Stimulated activated naive CD8-positive, alpha-beta T cell treated with anti-CD3 and anti-CD28 coated beads, Interleukin-15, amount 100 ng/mL, for 72 hours (primary cell): ENCODE results near the gene PRKN.
"Not testable (repeated sequence)": the region's sequence is repeated elsewhere in the genome, so short reads cannot be mapped to it uniquely, and the experiment has no call there.

Source experiments
- ATAC-seq: fragments of 150-1000 bp; cut with Tn5 transposase; 2 replicates; pipeline ENCODE4 v1.10.0; 2021; ENCODE audit warnings: mild to moderate bottlenecking, moderate library complexity
- DNase-seq, 2 donors: peaks; one replicate each; pipeline ENCODE4 v3.0.0; 2021 to 2022
- H3K27ac Mint-ChIP-seq, 2 donors: one replicate each; pipeline ENCODE4 v1.8.0; 2022; ENCODE audit warnings: mild to moderate bottlenecking in 2 of 2, mixed read lengths in 2 of 2, moderate library complexity in 2 of 2
- H3K27me3 Mint-ChIP-seq: one replicate; pipeline ENCODE4 v1.8.0; 2022; ENCODE audit warnings: mixed read lengths
- H3K4me1 Mint-ChIP-seq: one replicate; pipeline ENCODE4 v1.8.0; 2022; ENCODE audit warnings: mild to moderate bottlenecking, mixed read lengths
- H3K4me3 Mint-ChIP-seq, 2 donors: one replicate each; pipeline ENCODE4 v1.8.0; 2022; ENCODE audit warnings: mild to moderate bottlenecking in 2 of 2, mixed read lengths in 2 of 2, moderate library complexity in 1 of 2
- H3K9me3 Mint-ChIP-seq, 2 donors: one replicate each; pipeline ENCODE4 v1.8.0; 2022; ENCODE audit warnings: mixed read lengths in 2 of 2

PRKN gene

DNA sequence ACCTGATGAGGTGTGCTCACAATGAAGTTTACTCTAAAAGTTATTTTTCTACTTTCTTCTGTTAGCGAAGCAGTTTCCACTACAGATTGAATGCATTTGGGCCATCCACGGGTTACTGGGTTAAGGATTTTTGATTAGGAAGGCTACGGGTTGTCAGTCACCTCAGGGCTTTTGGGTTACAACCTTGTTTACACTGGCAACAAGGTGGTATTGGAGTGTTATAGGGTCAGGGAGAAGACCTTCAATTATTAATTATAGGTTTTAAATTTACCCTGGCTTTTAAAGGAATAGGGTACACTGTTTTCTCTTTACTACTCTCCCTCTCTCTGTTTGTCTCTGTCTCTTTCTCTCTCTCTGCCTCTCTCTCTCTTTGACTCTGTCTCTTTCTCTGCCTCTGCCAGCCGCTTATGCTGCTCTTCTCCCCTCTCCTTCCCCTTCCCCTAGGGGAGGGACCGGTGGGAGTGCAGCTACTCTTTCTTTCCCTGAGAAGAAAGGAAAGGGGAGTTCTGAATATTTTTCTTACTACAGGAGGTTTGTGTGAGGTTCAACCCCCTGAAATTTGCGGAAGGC is 1413.5 kb downstream of the PRKN start:
- no peak for ATAC-seq
- peaks cover 6 to 15% of the 10 kb centered on the region in 2 donors for H3K9me3 Mint-ChIP-seq

GRCh38 chr6:161313475-161313874 is 1414.1 kb downstream of the PRKN start:
- peaks cover 6 to 15% of the 10 kb centered on the region in 2 donors for H3K9me3 Mint-ChIP-seq
- H3K27me3 Mint-ChIP-seq, H3K4me3 Mint-ChIP-seq, ATAC-seq, H3K4me1 Mint-ChIP-seq, DNase-seq, H3K27ac Mint-ChIP-seq: not testable (repeated sequence)

More for the DNA sequence above, 1413.5 kb downstream of the PRKN start:
- no peak for DNase-seq
- Mint-ChIP-seq H3K4me3 (no peak overlapping the region), H3K27me3 (peaks cover 11% of the 10 kb centered on the region), H3K4me1 (no peaks in the 10 kb centered on the region), H3K27ac (peak overlapping the region in 1 of 2 donors; percentile 64)

GRCh38 chr6:161309774-161310173 is 1417.8 kb downstream of the PRKN start:
- H3K4me1 Mint-ChIP-seq, H3K9me3 Mint-ChIP-seq, H3K27me3 Mint-ChIP-seq, ATAC-seq, H3K4me3 Mint-ChIP-seq, DNase-seq, H3K27ac Mint-ChIP-seq: not testable (repeated sequence)

- Mint-ChIP-seq H3K9me3 (no peaks in the 10 kb centered on the region), H3K4me3 (no peak overlapping the region), H3K4me1 (no peaks in the 10 kb centered on the region), H3K27me3 (peaks cover 9% of the 10 kb centered on the region), H3K27ac (no peak overlapping the region)
- DNase-seq, result no peak
- no peak for ATAC-seq
Observed at GRCh38 chr6:161308075-161308655, 1419.4 kb downstream of the PRKN start.

- Mint-ChIP-seq H3K4me3 (no peak overlapping the region), H3K27ac (peak overlapping the region in 1 of 2 donors; percentile 18), H3K4me1 (no peaks in the 10 kb centered on the region), H3K9me3 (no peaks in the 10 kb centered on the region), H3K27me3 (peaks cover 9% of the 10 kb centered on the region)
- ATAC-seq, result no peak
- DNase-seq, result no peak
Observed at GRCh38 chr6:161305860-161306259, 1421.7 kb downstream of the PRKN start.

DNA sequence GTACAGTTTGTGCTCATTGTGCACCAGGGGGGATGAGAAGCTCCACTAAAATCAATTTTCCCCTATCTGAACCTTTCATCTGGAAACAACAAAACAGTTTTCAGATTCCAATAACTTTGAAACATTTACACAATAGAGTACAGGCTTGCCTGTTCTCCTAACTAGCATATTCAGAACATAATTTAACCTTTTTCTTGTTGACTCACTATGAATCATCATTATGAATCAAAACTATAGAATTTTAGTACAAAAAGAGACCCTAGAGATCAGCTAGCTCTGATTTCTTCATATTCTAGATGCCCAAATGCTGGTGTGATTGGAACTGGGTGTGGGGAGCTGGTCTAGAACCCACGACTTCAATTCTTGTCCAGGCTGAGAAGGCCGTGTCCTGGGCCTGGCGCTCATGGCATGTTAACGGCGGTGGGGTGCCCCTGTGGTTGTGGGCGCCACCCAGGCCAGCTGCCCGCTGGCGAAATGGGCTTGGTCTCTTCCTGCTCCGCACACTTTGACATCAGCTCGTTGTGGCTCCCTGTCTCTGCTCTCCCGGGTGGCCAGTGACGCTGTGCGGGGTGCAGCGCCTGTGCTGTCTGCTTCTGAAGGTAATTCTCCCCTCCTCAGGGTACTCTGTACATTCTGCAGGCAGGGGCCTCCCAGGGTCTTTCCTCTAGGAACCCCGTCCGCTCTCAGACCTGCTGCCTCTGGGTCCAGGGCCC is 1423.8 kb downstream of the PRKN start:
- ATAC-seq, result peak; percentile 12
- Mint-ChIP-seq H3K9me3 (no peaks in the 10 kb centered on the region), H3K4me1 (no peaks in the 10 kb centered on the region), H3K27me3 (peaks cover 9% of the 10 kb centered on the region), H3K4me3 (no peak overlapping the region), H3K27ac (peak overlapping the region in 1 of 2 donors; percentile 79)
- no peak for DNase-seq

GRCh38 chr6:161302949-161303348 is 1424.6 kb downstream of the PRKN start:
- H3K4me3 Mint-ChIP-seq, result no peak overlapping the region
- ATAC-seq, result no peak
- no peak for DNase-seq
- no peaks in the 10 kb centered on the region for H3K9me3 Mint-ChIP-seq
- peaks cover 9% of the 10 kb centered on the region for H3K27me3 Mint-ChIP-seq
- H3K27ac Mint-ChIP-seq, result no peak overlapping the region
- H3K4me1 Mint-ChIP-seq, result no peaks in the 10 kb centered on the region

GRCh38 chr6:161301338-161301737 is 1426.2 kb downstream of the PRKN start:
- H3K4me1 Mint-ChIP-seq, result no peaks in the 10 kb centered on the region
- no peak for DNase-seq

DNA sequence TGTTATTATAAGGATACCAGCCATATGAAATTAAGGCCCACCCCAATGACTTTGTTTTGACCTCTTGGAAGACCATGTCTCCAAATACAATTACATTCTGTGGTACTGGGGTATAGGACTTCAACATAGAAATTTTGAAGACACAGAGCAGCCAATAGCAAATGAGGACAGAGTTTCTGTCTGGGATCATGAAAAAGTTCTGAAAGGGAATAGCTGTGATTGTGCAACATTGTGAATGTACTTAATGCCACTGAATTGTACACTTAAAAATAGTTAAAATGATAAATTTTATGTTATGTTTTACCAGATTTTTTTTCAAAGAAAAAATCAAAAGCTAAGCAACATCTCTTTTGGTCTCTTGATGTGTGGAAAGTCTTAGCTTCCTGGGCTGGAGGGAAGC is 1426.7 kb downstream of the PRKN start:
- no peak overlapping the region for H3K27ac Mint-ChIP-seq
- DNase-seq (no peak), ATAC-seq (no peak)
- peaks cover 9% of the 10 kb centered on the region for H3K27me3 Mint-ChIP-seq
- H3K4me3 Mint-ChIP-seq, result no peak overlapping the region
- H3K9me3 Mint-ChIP-seq, result no peaks in the 10 kb centered on the region
- no peaks in the 10 kb centered on the region for H3K4me1 Mint-ChIP-seq

More at GRCh38 chr6:161301338-161301737, 1426.2 kb downstream of the PRKN start:
- Mint-ChIP-seq H3K4me3 (no peak overlapping the region), H3K9me3 (no peaks in the 10 kb centered on the region), H3K27me3 (peaks cover 9% of the 10 kb centered on the region), H3K27ac (no peak overlapping the region)
- no peak for ATAC-seq

DNA sequence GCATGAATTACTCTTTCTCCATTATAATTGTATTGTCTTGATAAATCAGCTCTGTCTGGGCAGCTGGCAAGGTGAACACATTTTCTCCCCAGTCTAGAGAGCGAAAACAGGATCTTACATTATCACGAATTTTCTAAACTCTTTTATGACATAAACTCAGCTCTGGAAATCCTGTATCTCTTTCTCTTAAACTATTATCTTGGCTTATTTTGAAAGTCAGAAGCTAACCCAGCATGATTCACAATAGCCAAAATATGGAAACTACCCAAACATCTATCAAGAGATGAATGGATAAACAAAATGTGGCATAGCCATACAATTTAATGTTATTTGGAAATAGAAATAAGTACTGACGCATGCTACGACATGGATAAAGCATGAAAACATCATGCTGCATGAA is 1427.8 kb downstream of the PRKN start:
- DNase-seq, result no peak
- Mint-ChIP-seq H3K27me3 (peaks cover 8% of the 10 kb centered on the region), H3K27ac (peak overlapping the region in 1 of 2 donors; percentile 40)

More for the DNA sequence above, 1427.8 kb downstream of the PRKN start:
- no peaks in the 10 kb centered on the region for H3K9me3 Mint-ChIP-seq
- H3K4me1 Mint-ChIP-seq, result no peaks in the 10 kb centered on the region
- no peak overlapping the region for H3K4me3 Mint-ChIP-seq
- ATAC-seq, result no peak
